HepG2 (cell line): ENCODE data around the gene E2F3. TPM values are rescaled to one million over a fixed set of nuclear protein-coding genes. Genes with fewer than 3 reads are reported as not detected.

Source experiments
- AHR ChIP-seq: IDR thresholded peaks from 2 replicates; pipeline ENCODE4 v1.6.1; 2018; ENCODE audit warnings: missing genetic modification reagents, missing compliant biosample characterization
- NCOA2 ChIP-seq: sonication (generic); formaldehyde crosslinking; IDR thresholded peaks from 2 replicates; pipeline ENCODE4 v1.8.0; 2022; ENCODE audit warnings: inconsistent platforms
- TEAD3 ChIP-seq: optimal IDR thresholded peaks from 2 replicates; pipeline ENCODE3; 2016; ENCODE audit warnings: borderline replicate concordance
- polyA plus RNA-seq, 8 experiments: library from polyadenylated mRNA; depleted of rRNA in 3 of 8; stranded (reverse) in 7 of 8; unstranded in 1 of 8; fragments of >200 nt; fragmentation: Illumina TruSeq in 4 of 8; extraction: Trizol in 4 of 8; gene quantifications; 2 replicates each; pipeline versions ENCODE4 v1.2.1 to v1.2.3, GENCODE V29; 2011 to 2016; ENCODE audit warnings: low read depth in 4 of 8, missing spikeins in 1 of 8, mixed read lengths in 1 of 8; ENCODE audit not compliant: insufficient read depth in 1 of 8
- total RNA-seq, 5 experiments: library from RNA; depleted of rRNA; stranded (reverse); fragments of >200 nt; fragmentation: Illumina TruSeq; extraction: Trizol; gene quantifications; 2 replicates each; pipeline ENCODE4 v1.2.3, GENCODE V29; 2016; ENCODE audit warnings: low read depth in 1 of 5
- TF ChIP-seq, protein P1 (sequence below): sonication (generic); formaldehyde crosslinking; IDR thresholded peaks from 2 replicates; pipeline ENCODE4 v1.8.0; 2022; ENCODE audit warnings: missing genetic modification reagents, mild to moderate bottlenecking, inconsistent platforms, borderline replicate concordance
- TF ChIP-seq, protein P2 (sequence below): sonication (generic); formaldehyde crosslinking; IDR thresholded peaks from 2 replicates; pipeline ENCODE4 v1.5.1; 2020; ENCODE audit warnings: mild to moderate bottlenecking, moderate library complexity, missing genetic modification reagents
- TF ChIP-seq, protein P3 (sequence below): sonication (generic); formaldehyde crosslinking; IDR thresholded peaks from 2 replicates; pipeline ENCODE4 v1.4.0; 2020; ENCODE audit warnings: mild to moderate bottlenecking, missing genetic modification reagents
- TF ChIP-seq, protein P4 (sequence below), 2 experiments: fragments of 450-650 bp in 1 of 2; sonication (generic) in 1 of 2; formaldehyde crosslinking in 1 of 2; IDR thresholded peaks; 2 replicates each; pipeline versions ENCODE4 v1.6.1 to v1.8.0; 2016 to 2022; ENCODE audit warnings: antibody characterized with exemption in 1 of 2, mild to moderate bottlenecking in 1 of 2, missing genetic modification reagents in 1 of 2

E2F3 gene
- total and polyA plus RNA-seq, 2 of the 13 experiments (the other 11 are each of a cell fraction or from before 2014, with no cell fraction given) = 8.5 to 12.7 TPM

GRCh38 chr6:20403766-20404640, 2.3 kb downstream of the E2F3 start (continued):
- TF ChIP-seq, protein P1, sequence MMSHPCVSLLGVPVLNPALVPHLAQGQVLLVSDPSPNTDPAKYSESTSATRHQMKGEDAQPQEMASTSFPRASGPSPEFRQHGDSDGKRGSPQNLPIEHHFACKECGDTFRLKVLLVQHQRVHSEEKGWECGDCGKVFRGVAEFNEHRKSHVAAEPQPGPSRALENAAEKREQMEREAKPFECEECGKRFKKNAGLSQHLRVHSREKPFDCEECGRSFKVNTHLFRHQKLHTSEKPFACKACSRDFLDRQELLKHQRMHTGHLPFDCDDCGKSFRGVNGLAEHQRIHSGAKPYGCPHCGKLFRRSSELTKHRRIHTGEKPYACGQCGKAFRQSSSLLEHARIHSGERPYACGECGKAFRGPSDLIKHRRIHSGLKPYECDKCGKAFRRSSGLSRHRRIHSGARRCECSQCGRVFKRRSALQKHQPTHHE (CRISPR knock-in tag) = no peak
- TF ChIP-seq, protein P2, sequence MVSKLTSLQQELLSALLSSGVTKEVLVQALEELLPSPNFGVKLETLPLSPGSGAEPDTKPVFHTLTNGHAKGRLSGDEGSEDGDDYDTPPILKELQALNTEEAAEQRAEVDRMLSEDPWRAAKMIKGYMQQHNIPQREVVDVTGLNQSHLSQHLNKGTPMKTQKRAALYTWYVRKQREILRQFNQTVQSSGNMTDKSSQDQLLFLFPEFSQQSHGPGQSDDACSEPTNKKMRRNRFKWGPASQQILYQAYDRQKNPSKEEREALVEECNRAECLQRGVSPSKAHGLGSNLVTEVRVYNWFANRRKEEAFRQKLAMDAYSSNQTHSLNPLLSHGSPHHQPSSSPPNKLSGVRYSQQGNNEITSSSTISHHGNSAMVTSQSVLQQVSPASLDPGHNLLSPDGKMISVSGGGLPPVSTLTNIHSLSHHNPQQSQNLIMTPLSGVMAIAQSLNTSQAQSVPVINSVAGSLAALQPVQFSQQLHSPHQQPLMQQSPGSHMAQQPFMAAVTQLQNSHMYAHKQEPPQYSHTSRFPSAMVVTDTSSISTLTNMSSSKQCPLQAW (CRISPR knock-in tag) = no peak
- TF ChIP-seq NCOA2 (CRISPR knock-in tag) (peak; percentile 6; the same call in 1 of the 2 replicates), TEAD3 (CRISPR knock-in tag) (no peak), AHR (CRISPR knock-in tag) (no peak)
- TF ChIP-seq, protein P3, sequence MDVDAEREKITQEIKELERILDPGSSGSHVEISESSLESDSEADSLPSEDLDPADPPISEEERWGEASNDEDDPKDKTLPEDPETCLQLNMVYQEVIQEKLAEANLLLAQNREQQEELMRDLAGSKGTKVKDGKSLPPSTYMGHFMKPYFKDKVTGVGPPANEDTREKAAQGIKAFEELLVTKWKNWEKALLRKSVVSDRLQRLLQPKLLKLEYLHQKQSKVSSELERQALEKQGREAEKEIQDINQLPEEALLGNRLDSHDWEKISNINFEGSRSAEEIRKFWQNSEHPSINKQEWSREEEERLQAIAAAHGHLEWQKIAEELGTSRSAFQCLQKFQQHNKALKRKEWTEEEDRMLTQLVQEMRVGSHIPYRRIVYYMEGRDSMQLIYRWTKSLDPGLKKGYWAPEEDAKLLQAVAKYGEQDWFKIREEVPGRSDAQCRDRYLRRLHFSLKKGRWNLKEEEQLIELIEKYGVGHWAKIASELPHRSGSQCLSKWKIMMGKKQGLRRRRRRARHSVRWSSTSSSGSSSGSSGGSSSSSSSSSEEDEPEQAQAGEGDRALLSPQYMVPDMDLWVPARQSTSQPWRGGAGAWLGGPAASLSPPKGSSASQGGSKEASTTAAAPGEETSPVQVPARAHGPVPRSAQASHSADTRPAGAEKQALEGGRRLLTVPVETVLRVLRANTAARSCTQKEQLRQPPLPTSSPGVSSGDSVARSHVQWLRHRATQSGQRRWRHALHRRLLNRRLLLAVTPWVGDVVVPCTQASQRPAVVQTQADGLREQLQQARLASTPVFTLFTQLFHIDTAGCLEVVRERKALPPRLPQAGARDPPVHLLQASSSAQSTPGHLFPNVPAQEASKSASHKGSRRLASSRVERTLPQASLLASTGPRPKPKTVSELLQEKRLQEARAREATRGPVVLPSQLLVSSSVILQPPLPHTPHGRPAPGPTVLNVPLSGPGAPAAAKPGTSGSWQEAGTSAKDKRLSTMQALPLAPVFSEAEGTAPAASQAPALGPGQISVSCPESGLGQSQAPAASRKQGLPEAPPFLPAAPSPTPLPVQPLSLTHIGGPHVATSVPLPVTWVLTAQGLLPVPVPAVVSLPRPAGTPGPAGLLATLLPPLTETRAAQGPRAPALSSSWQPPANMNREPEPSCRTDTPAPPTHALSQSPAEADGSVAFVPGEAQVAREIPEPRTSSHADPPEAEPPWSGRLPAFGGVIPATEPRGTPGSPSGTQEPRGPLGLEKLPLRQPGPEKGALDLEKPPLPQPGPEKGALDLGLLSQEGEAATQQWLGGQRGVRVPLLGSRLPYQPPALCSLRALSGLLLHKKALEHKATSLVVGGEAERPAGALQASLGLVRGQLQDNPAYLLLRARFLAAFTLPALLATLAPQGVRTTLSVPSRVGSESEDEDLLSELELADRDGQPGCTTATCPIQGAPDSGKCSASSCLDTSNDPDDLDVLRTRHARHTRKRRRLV (CRISPR knock-in tag) = no peak
- TF ChIP-seq, protein P4, sequence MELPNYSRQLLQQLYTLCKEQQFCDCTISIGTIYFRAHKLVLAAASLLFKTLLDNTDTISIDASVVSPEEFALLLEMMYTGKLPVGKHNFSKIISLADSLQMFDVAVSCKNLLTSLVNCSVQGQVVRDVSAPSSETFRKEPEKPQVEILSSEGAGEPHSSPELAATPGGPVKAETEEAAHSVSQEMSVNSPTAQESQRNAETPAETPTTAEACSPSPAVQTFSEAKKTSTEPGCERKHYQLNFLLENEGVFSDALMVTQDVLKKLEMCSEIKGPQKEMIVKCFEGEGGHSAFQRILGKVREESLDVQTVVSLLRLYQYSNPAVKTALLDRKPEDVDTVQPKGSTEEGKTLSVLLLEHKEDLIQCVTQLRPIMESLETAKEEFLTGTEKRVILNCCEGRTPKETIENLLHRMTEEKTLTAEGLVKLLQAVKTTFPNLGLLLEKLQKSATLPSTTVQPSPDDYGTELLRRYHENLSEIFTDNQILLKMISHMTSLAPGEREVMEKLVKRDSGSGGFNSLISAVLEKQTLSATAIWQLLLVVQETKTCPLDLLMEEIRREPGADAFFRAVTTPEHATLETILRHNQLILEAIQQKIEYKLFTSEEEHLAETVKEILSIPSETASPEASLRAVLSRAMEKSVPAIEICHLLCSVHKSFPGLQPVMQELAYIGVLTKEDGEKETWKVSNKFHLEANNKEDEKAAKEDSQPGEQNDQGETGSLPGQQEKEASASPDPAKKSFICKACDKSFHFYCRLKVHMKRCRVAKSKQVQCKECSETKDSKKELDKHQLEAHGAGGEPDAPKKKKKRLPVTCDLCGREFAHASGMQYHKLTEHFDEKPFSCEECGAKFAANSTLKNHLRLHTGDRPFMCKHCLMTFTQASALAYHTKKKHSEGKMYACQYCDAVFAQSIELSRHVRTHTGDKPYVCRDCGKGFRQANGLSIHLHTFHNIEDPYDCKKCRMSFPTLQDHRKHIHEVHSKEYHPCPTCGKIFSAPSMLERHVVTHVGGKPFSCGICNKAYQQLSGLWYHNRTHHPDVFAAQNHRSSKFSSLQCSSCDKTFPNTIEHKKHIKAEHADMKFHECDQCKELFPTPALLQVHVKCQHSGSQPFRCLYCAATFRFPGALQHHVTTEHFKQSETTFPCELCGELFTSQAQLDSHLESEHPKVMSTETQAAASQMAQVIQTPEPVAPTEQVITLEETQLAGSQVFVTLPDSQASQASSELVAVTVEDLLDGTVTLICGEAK (IDR thresholded peaks at IDR 0.05) = no peak
- TF ChIP-seq, protein P4 (CRISPR knock-in tag; IDR thresholded peaks at IDR 0.05) = no peak
